ENCODE results near the gene CREBL2.
A peak's percentile ranks its signal among the peaks of the same experiment; 100 is the strongest.

Gene CREBL2

DNA sequence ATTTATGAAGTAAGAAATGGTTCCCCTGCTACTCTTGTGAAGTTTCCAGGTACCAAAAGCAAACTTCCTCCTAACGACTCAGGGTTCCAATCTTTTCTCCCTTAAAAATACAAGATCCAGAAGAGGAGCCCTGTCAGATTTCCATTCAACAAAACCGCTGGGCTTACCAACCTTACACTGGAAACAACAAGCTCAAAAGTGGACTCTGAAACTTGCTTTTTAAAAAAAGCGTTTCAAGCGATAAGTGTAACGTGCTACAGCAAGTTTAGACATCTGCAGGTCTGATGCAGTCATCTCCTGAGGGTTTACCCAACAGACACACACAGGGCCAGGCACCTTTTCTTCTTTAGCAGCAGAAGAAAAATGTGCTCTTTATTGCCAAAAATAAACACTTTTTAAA lies 6.9 kb upstream of the CREBL2 start:
- TF ChIP-seq, protein P1, sequence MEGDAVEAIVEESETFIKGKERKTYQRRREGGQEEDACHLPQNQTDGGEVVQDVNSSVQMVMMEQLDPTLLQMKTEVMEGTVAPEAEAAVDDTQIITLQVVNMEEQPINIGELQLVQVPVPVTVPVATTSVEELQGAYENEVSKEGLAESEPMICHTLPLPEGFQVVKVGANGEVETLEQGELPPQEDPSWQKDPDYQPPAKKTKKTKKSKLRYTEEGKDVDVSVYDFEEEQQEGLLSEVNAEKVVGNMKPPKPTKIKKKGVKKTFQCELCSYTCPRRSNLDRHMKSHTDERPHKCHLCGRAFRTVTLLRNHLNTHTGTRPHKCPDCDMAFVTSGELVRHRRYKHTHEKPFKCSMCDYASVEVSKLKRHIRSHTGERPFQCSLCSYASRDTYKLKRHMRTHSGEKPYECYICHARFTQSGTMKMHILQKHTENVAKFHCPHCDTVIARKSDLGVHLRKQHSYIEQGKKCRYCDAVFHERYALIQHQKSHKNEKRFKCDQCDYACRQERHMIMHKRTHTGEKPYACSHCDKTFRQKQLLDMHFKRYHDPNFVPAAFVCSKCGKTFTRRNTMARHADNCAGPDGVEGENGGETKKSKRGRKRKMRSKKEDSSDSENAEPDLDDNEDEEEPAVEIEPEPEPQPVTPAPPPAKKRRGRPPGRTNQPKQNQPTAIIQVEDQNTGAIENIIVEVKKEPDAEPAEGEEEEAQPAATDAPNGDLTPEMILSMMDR (IDR thresholded peaks at IDR 0.05; ENCODE audit: low read length) = no peak
- TF ChIP-seq EZH2 (IDR thresholded peaks at IDR 0.05; ENCODE audit: borderline replicate concordance, low read length) = no peak
- H3K4me1 ChIP-seq (ENCODE audit: insufficient read depth, low read length, severe bottlenecking) = no peaks in the 10 kb centered on the region

DNA sequence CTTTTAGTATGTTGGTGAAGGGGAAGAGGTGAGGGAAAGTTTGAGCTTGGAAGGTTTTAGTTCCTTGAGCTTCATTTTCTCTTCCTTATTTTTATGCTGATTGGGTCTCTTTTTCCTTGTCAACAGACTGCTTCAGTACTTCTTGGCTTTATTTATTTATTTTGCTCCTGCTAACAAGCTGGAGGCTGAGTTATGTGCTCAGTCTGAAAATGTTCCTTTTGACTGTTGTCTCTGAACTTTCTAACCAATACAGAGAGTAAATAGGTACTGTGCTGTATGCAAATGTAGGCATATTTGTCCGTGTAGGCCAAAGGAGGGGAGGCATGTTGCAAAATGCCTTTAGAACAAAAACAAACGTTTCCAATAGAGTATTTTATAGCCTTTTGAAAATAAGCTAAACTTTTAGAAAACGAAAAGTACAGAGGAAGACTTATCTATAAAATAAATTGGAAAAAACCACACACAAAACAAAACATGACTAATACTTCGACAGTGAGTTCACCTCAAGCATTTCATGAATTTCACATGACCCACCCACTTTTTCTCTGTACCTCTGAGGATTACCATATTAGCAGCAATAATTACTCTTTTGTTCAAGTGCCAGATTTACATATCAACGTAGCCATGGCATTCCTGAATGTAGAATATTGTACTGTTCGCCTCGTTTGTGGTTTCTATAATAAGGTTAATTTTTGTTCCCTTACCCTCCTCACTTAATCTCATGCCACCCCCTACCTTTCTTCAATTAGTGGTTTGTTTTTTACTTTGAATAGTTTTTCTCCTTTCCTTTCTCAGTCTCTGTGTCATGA lies 4.7 kb upstream of the CREBL2 start:
- Histone ChIP-seq H3K4me2 (ENCODE audit: low read length) (no peak overlapping the region), H3K4me3 (ENCODE audit: low read depth, low read length, poor library complexity, severe bottlenecking) (no peak overlapping the region), H2AFZ (ENCODE audit: low read length) (no peak overlapping the region)

More for the DNA sequence above, 6.9 kb upstream of the CREBL2 start:
- no peak overlapping the region for H3K4me2 ChIP-seq (ENCODE audit: low read length)
- no peak overlapping the region for H3K27ac ChIP-seq (ENCODE audit: low read depth, low read length, poor library complexity, severe bottlenecking)
- H4K20me1 ChIP-seq (ENCODE audit: insufficient read depth, low read length) = no peaks in the 10 kb centered on the region
- no peak overlapping the region for H2AFZ ChIP-seq (ENCODE audit: low read length)
- no peaks in the 10 kb centered on the region for H3K9me3 ChIP-seq (ENCODE audit: low read length)
- H3K9ac ChIP-seq (ENCODE audit: low read length) = no peak overlapping the region
- H3K9me2 ChIP-seq (ENCODE audit: low read depth, low read length) = no peaks in the 10 kb centered on the region
- H3K36me3 ChIP-seq (ENCODE audit: insufficient read depth, low read length) = no peaks in the 10 kb centered on the region
- no peak overlapping the region for H3K4me3 ChIP-seq (ENCODE audit: low read depth, low read length, poor library complexity, severe bottlenecking)
- no peaks in the 10 kb centered on the region for H3F3A ChIP-seq (ENCODE audit: insufficient read depth, low read length)
- H3K79me2 ChIP-seq (ENCODE audit: insufficient read depth, low read length) = no peaks in the 10 kb centered on the region
- H3K27me3 ChIP-seq (ENCODE audit: insufficient read depth, low read length) = peaks cover 4% of the 10 kb centered on the region; the same call in 1 of the 2 replicates

DNA sequence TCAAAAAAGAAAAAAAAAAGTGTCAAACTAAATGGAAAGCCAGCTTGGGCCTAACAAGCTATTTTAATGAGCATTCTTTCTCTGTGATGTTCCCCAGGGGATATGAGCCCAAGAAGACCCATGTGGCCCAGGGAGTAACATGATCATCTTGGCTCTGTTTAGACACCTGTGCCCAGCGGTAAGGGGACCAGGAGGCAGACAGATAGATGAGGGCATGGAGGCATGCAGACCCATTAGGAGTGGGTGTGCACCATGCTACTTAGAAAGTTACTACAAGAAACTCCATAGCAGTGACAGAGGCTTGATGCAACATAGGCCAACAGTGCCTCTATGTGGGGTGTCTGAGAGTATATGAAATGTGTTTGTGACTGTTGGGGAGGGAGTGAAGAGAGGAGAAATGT lies 3.1 kb upstream of the CREBL2 start:
- H3K9me3 ChIP-seq (ENCODE audit: low read length) = no peaks in the 10 kb centered on the region
- no peaks in the 10 kb centered on the region for H4K20me1 ChIP-seq (ENCODE audit: insufficient read depth, low read length)
- peaks cover 4% of the 10 kb centered on the region; the same call in 1 of the 2 replicates for H3K27me3 ChIP-seq (ENCODE audit: insufficient read depth, low read length)
- no peaks in the 10 kb centered on the region for H3K79me2 ChIP-seq (ENCODE audit: insufficient read depth, low read length)
- H3K4me2 ChIP-seq (ENCODE audit: low read length) = no peak overlapping the region
- no peak overlapping the region for H3K27ac ChIP-seq (ENCODE audit: low read depth, low read length, poor library complexity, severe bottlenecking)
- H3F3A ChIP-seq (ENCODE audit: insufficient read depth, low read length) = no peaks in the 10 kb centered on the region
- TF ChIP-seq, protein P1 (IDR thresholded peaks at IDR 0.05; ENCODE audit: low read length) = peak; percentile 25; the same call in 1 of the 2 replicates
- no peak for TF ChIP-seq EZH2 (IDR thresholded peaks at IDR 0.05; ENCODE audit: borderline replicate concordance, low read length)
- H2AFZ ChIP-seq (ENCODE audit: low read length) = no peak overlapping the region
- no peaks in the 10 kb centered on the region for H3K36me3 ChIP-seq (ENCODE audit: insufficient read depth, low read length)
- peaks cover 23% of the 10 kb centered on the region for H3K4me1 ChIP-seq (ENCODE audit: insufficient read depth, low read length, severe bottlenecking)
- H3K9me2 ChIP-seq (ENCODE audit: low read depth, low read length) = no peaks in the 10 kb centered on the region
- no peak overlapping the region for H3K9ac ChIP-seq (ENCODE audit: low read length)
- no peak overlapping the region for H3K4me3 ChIP-seq (ENCODE audit: low read depth, low read length, poor library complexity, severe bottlenecking)

More for the DNA sequence above, 4.7 kb upstream of the CREBL2 start:
- H4K20me1 ChIP-seq (ENCODE audit: insufficient read depth, low read length) = no peaks in the 10 kb centered on the region
- H3K9me3 ChIP-seq (ENCODE audit: low read length) = no peaks in the 10 kb centered on the region
- H3K4me1 ChIP-seq (ENCODE audit: insufficient read depth, low read length, severe bottlenecking) = peaks cover 8% of the 10 kb centered on the region
- H3K27ac ChIP-seq (ENCODE audit: low read depth, low read length, poor library complexity, severe bottlenecking) = no peak overlapping the region
- no peak overlapping the region for H3K9ac ChIP-seq (ENCODE audit: low read length)
- H3F3A ChIP-seq (ENCODE audit: insufficient read depth, low read length) = no peaks in the 10 kb centered on the region
- TF ChIP-seq EZH2 (IDR thresholded peaks at IDR 0.05; ENCODE audit: borderline replicate concordance, low read length) = no peak
- H3K9me2 ChIP-seq (ENCODE audit: low read depth, low read length) = no peaks in the 10 kb centered on the region
- H3K79me2 ChIP-seq (ENCODE audit: insufficient read depth, low read length) = no peaks in the 10 kb centered on the region
- H3K27me3 ChIP-seq (ENCODE audit: insufficient read depth, low read length) = peaks cover 4% of the 10 kb centered on the region; the same call in 1 of the 2 replicates
- H3K36me3 ChIP-seq (ENCODE audit: insufficient read depth, low read length) = no peaks in the 10 kb centered on the region

Data from OCI-LY1 (cell line).